SH-SY5Y (cell line): ENCODE data around the gene IER5L.

Experiments
- GATA2 ChIP-seq: IDR thresholded peaks from 2 replicates; pipeline ENCODE4 v1.6.1; 2011; ENCODE audit warnings: mild to moderate bottlenecking, low read depth, low read length
- GATA3 ChIP-seq: IDR thresholded peaks from 2 replicates; pipeline ENCODE4 v1.6.1; 2011; ENCODE audit warnings: low read depth, mild to moderate bottlenecking, low read length, moderate library complexity

DNA sequence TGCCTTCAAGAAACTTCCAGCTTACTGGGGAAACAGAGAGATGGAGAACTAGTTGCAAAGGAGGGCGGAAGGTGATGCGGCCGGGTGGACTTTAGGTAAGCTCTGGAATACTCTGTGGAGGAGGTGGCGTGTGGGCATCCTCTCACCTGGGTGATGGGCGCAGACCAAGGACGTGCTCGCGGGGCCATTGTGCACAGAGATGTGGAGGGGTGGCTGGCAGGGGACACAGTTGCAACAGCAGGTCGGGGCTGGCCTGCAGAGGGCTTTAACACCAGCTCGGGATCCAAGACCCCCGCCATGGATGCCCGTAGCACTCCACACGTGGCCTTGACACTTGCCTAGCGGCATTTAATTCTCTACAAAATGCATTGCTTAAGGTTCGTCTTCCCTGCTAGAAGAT lies 26.6 kb downstream of the IER5L start:
- TF ChIP-seq GATA2: no peak
- TF ChIP-seq GATA3: no peak
